GM23248 (cell line): Measurements from ENCODE around the gene VWA8.

Source experiments
- EZH2 ChIP-seq: fragments of 200-600 bp; sonication (generic); IDR thresholded peaks from 2 replicates; pipeline ENCODE4 v1.6.1; 2018; ENCODE audit warnings: antibody characterized with exemption, mild to moderate bottlenecking; ENCODE audit not compliant: insufficient read depth, poor library complexity, severe bottlenecking
- EZH2phosphoT487 ChIP-seq: fragments of 200-600 bp; sonication (generic); IDR thresholded peaks from 2 replicates; pipeline ENCODE4 v1.6.1; 2018; ENCODE audit warnings: antibody characterized with exemption, moderate library complexity, mild to moderate bottlenecking, low read depth; ENCODE audit not compliant: insufficient read depth

DNA sequence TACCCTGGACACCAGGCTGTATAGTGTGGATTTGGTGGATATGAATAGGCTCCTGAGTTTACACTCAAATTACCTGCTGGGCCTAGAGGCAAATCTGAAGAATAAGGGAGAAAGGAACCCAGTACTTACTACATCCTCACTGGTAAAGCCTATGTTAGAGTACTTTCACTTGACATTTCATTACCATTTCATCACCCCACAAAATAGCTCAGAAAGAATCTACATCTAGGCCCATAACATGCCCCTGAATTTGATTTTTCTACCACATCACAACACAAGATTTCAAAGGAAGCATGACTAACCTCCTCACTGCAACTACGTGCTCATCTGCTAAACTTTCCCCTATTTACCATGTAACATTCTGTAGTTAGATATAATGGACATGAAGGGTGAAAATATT, 43.3 kb downstream of the VWA8 start:
- TF ChIP-seq EZH2phosphoT487: peak; percentile 84; the same call in 1 of the 2 replicates
- TF ChIP-seq EZH2: no peak
